Neural crest cell (in vitro differentiated cells): ENCODE data around the gene PPARA. TPM values are rescaled to one million over a fixed set of nuclear protein-coding genes. Genes with fewer than 3 reads are reported as not detected.

Experiments used
- DNase-seq: peaks from one replicate; pipeline ENCODE4 v3.0.0; 2021; ENCODE audit warnings: low read depth, mixed read lengths, low spot score
- H3K27ac Mint-ChIP-seq: one replicate; pipeline ENCODE4 v1.8.0; 2021; ENCODE audit warnings: mild to moderate bottlenecking, mixed read lengths; ENCODE audit not compliant: unreplicated experiment
- H3K27me3 Mint-ChIP-seq: 2 replicates; pipeline ENCODE4 v1.8.0; 2021; ENCODE audit warnings: low read depth, mild to moderate bottlenecking, mixed read lengths
- H3K36me3 Mint-ChIP-seq: 2 replicates; pipeline ENCODE4 v1.8.0; 2021; ENCODE audit warnings: low read depth, mild to moderate bottlenecking, mixed read lengths
- H3K4me1 Mint-ChIP-seq: 2 replicates; pipeline ENCODE4 v1.8.0; 2021; ENCODE audit warnings: mixed read lengths
- H3K4me3 Mint-ChIP-seq: one replicate; pipeline ENCODE4 v1.8.0; 2021; ENCODE audit warnings: mild to moderate bottlenecking, mixed read lengths
- H3K9me3 Mint-ChIP-seq: 2 replicates; pipeline ENCODE4 v1.8.0; 2021; ENCODE audit warnings: mixed read lengths
- total RNA-seq: library from RNA; stranded (reverse); gene quantifications from 2 replicates; pipeline ENCODE4 v1.2.1, GENCODE V29; 2021
- TF ChIP-seq, protein P1 (sequence below): fragments of 200-600 bp; sonication (generic); conservative IDR thresholded peaks from 2 replicates; pipeline ENCODE4 v1.5.0; 2021; ENCODE audit warnings: antibody characterized with exemption, mild to moderate bottlenecking

PPARA gene
- total RNA-seq, 1 donor from 2014 or later = 15.6 TPM

DNA sequence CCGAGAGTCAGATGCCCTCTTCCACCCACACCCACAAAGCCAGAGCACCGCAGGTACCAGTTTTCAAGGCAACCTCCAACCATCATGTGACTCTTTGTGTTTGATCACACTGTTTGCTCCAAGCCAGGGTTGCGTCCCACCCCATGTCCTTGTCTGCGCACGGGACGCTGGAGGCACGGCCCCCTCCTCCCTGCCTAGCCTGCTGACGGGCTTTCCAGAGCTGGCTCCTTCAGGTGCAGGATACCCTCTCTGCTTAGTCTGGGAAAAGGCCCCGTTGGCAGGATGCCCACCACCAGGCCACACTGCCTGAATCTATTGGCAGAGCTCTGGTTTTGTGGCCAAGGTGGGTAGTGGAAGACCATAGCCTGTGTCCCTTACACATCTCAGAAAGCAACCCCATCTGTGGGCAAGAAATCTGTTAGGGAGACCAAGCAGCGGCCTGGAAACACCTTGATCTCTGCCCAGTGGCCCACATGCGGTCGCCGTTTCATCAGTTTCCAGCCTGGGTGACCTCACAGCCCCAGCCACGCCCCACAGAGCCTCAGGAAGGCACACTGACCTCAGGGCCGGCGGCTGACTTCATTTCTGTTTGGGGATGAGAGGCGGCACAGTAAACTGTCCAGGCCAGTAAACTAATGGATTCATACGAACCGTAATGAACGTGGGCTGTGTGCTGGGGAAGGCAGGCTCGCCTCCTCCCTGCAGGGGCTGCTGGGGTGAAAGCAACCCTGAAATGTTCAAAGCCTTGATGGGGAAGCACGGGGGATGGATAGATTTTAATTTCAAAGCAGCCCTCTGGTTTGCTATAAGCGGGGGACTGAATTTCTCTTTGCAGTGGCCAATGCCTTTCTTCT is 73.9 kb downstream of the PPARA start:
- Mint-ChIP-seq H3K36me3 (peaks cover 19% of the 10 kb centered on the region), H3K9me3 (no peaks in the 10 kb centered on the region), H3K4me1 (peaks cover 7% of the 10 kb centered on the region), H3K27ac (no peak overlapping the region), H3K4me3 (no peak overlapping the region), H3K27me3 (no peaks in the 10 kb centered on the region)
- TF ChIP-seq, protein P1, sequence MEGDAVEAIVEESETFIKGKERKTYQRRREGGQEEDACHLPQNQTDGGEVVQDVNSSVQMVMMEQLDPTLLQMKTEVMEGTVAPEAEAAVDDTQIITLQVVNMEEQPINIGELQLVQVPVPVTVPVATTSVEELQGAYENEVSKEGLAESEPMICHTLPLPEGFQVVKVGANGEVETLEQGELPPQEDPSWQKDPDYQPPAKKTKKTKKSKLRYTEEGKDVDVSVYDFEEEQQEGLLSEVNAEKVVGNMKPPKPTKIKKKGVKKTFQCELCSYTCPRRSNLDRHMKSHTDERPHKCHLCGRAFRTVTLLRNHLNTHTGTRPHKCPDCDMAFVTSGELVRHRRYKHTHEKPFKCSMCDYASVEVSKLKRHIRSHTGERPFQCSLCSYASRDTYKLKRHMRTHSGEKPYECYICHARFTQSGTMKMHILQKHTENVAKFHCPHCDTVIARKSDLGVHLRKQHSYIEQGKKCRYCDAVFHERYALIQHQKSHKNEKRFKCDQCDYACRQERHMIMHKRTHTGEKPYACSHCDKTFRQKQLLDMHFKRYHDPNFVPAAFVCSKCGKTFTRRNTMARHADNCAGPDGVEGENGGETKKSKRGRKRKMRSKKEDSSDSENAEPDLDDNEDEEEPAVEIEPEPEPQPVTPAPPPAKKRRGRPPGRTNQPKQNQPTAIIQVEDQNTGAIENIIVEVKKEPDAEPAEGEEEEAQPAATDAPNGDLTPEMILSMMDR = no peak
- DNase-seq = no peak

DNA sequence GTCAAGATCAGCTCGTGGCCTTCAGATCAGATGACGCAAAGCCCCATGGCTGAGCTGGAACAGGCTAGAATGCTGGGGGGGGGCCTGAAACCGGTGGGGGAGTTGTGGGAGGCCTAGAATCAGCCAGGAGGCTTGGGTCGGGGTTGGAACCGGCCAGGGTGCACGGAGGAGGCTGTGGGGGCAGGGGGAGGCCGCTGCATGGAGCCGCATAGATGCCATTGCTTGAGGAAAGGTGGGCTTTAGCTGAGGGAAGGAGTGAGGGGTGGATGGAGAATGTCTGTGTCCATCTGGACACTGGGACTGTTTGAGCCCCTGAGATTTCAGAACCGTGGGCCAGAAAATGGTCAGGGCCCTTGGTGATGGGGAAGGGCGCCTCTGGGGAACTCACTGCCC is 74.6 kb downstream of the PPARA start:
- Mint-ChIP-seq H3K4me1 (peaks cover 7% of the 10 kb centered on the region), H3K4me3 (no peak overlapping the region), H3K27me3 (no peaks in the 10 kb centered on the region), H3K27ac (no peak overlapping the region), H3K9me3 (no peaks in the 10 kb centered on the region), H3K36me3 (peaks cover 14% of the 10 kb centered on the region)
- TF ChIP-seq, protein P1 = no peak
- no peak for DNase-seq

GRCh38 chr22:46225631-46226030 is 75.3 kb downstream of the PPARA start:
- DNase-seq = no peak
- Mint-ChIP-seq H3K4me1 (peaks cover 7% of the 10 kb centered on the region), H3K27me3 (no peaks in the 10 kb centered on the region), H3K36me3 (peaks cover 14% of the 10 kb centered on the region), H3K9me3 (no peaks in the 10 kb centered on the region), H3K27ac (no peak overlapping the region), H3K4me3 (no peak overlapping the region)
- TF ChIP-seq, protein P1 = no peak

GRCh38 chr22:46226577-46226976 is 76.3 kb downstream of the PPARA start:
- Mint-ChIP-seq H3K27ac (no peak overlapping the region), H3K27me3 (no peaks in the 10 kb centered on the region), H3K36me3 (peaks cover 9% of the 10 kb centered on the region), H3K4me3 (no peak overlapping the region), H3K4me1 (peaks cover 7% of the 10 kb centered on the region), H3K9me3 (no peaks in the 10 kb centered on the region)
- no peak for DNase-seq
- TF ChIP-seq, protein P1 = no peak

DNA sequence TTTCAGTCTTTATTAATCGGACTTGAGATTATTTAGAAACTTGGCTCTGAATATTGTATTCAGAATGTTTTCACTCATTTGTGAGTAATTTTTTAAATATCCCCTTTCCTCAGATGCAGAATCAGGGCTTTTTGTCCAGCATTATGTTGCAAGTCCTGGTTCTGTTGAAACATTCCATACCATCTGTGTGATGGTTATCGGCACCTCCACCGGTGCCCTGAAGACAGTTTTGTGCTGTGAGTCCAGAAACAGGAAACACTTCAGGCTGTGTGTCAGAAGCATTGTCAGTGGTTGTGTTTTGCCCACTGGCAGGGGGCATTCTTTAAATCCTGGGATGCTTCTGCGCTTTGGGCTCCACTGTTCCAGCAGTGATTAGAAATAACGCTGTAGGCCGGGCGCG is 79.4 kb downstream of the PPARA start:
- no peaks in the 10 kb centered on the region for H3K9me3 Mint-ChIP-seq
- H3K36me3 Mint-ChIP-seq = peaks cover 9% of the 10 kb centered on the region
- H3K27ac Mint-ChIP-seq = no peak overlapping the region
- TF ChIP-seq, protein P1 = no peak
- H3K27me3 Mint-ChIP-seq = no peaks in the 10 kb centered on the region
- peaks cover 4% of the 10 kb centered on the region for H3K4me1 Mint-ChIP-seq
- no peak overlapping the region for H3K4me3 Mint-ChIP-seq
- no peak for DNase-seq
